Esophagus squamous epithelium (tissue), 4 donors: ENCODE data around the gene KIF1C.

Source experiments
- POLR2A ChIP-seq, 4 donors: fragments of 450-650 bp; IDR thresholded peaks; one replicate each; pipeline ENCODE4 v1.6.1; 2017; ENCODE audit warnings: antibody characterized with exemption in 4 of 4, mild to moderate bottlenecking in 4 of 4, moderate library complexity in 3 of 4
- TF ChIP-seq, protein P1 (sequence below), 6 experiments: fragments of 450-650 bp in 4 of 6; fragments of 200-600 bp in 2 of 6; sonication (generic) in 2 of 6; IDR thresholded peaks; one replicate each; pipeline ENCODE4 v1.5.1; 2016 to 2019; ENCODE audit warnings: antibody characterized with exemption in 6 of 6, mild to moderate bottlenecking in 4 of 6, moderate library complexity in 4 of 6

GRCh38 chr17:5032865-5033264 is 35.1 kb downstream of the KIF1C start:
- TF ChIP-seq POLR2A (IDR thresholded peaks at IDR 0.05): no peak
- TF ChIP-seq, protein P1, sequence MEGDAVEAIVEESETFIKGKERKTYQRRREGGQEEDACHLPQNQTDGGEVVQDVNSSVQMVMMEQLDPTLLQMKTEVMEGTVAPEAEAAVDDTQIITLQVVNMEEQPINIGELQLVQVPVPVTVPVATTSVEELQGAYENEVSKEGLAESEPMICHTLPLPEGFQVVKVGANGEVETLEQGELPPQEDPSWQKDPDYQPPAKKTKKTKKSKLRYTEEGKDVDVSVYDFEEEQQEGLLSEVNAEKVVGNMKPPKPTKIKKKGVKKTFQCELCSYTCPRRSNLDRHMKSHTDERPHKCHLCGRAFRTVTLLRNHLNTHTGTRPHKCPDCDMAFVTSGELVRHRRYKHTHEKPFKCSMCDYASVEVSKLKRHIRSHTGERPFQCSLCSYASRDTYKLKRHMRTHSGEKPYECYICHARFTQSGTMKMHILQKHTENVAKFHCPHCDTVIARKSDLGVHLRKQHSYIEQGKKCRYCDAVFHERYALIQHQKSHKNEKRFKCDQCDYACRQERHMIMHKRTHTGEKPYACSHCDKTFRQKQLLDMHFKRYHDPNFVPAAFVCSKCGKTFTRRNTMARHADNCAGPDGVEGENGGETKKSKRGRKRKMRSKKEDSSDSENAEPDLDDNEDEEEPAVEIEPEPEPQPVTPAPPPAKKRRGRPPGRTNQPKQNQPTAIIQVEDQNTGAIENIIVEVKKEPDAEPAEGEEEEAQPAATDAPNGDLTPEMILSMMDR (IDR thresholded peaks at IDR 0.05): no peak
